H1 (cell line): ENCODE results near the gene PLEKHA3. TPM values are rescaled to one million over a fixed set of nuclear protein-coding genes. Genes with fewer than 3 reads are reported as not detected.

Experiments used
- CTCF ChIA-PET: fragments of 300-600 bp; sonication (Branson Sonifier 250); formaldehyde crosslinking; loops from one replicate; lab custom pipeline; 2021; ENCODE audit not compliant: partially characterized antibody; lab: Charles Lee
- POLR2A ChIA-PET: fragments of 300-600 bp; sonication (Branson Sonifier 250); formaldehyde crosslinking; loops from one replicate; lab custom pipeline; 2021; ENCODE audit warnings: inconsistent platforms; ENCODE audit not compliant: partially characterized antibody; lab: Charles Lee
- DNase-seq, 2 experiments: peaks; one replicate each; pipeline versions ENCODE4 v3.0.0 to v3.0.0-alpha.2; 2010 to 2022; ENCODE audit warnings: low spot score in 2 of 2, low read depth in 1 of 2, mixed read lengths in 1 of 2
- FAIRE-seq: peaks from 2 replicates; lab custom pipeline; 2011; peaks lifted over from hg19 to GRCh38; lab: Jason Lieb, UNC
- H2AFZ ChIP-seq: 2 replicates; pipeline ENCODE4 v1.8.1; 2012; ENCODE audit warnings: low read length, inconsistent platforms
- H2AK5ac ChIP-seq: 2 replicates; pipeline ENCODE4 v1.6.1; 2013; ENCODE audit warnings: low read depth, low read length
- H2BK120ac ChIP-seq: replicated peaks from 2 replicates; pipeline ENCODE3; 2013; ENCODE audit warnings: low read depth, low read length, inconsistent platforms
- H2BK12ac ChIP-seq: 2 replicates; pipeline ENCODE4 v1.6.1; 2013; ENCODE audit warnings: low read depth, low read length
- H2BK15ac ChIP-seq: 2 replicates; pipeline ENCODE4 v1.6.1; 2013; ENCODE audit warnings: low read length
- H2BK20ac ChIP-seq: 2 replicates; pipeline ENCODE4 v1.6.1; 2013; ENCODE audit warnings: low read length
- H2BK5ac ChIP-seq: 2 replicates; pipeline ENCODE4 v1.6.1; 2013; ENCODE audit warnings: low read depth, low read length
- H3K14ac ChIP-seq: 2 replicates; pipeline ENCODE4 v1.6.1; 2013; ENCODE audit warnings: inconsistent platforms; ENCODE audit not compliant: insufficient read length
- H3K18ac ChIP-seq: 2 replicates; pipeline ENCODE4 v1.6.1; 2013; ENCODE audit warnings: low read length; ENCODE audit errors: extremely low read depth
- H3K23ac ChIP-seq: 2 replicates; pipeline ENCODE4 v1.6.1; 2013; ENCODE audit warnings: inconsistent platforms; ENCODE audit not compliant: insufficient read length
- H3K23me2 ChIP-seq: 2 replicates; pipeline ENCODE4 v1.6.1; 2013; ENCODE audit warnings: low read depth, low read length
- H3K27ac ChIP-seq: 2 replicates; pipeline ENCODE4 v1.6.1; 2011; ENCODE audit warnings: low read depth, low read length, inconsistent platforms
- H3K27me3 ChIP-seq, 4 experiments: replicated peaks in 1 of 4; 1 replicate in 1 of 4; 2 replicates in 3 of 4; pipeline versions ENCODE4 v1.6.1 to v1.8.1; 2011 to 2013; ENCODE audit warnings: low read length in 3 of 4, mild to moderate bottlenecking in 3 of 4, inconsistent platforms in 2 of 4, mixed read lengths in 2 of 4, moderate library complexity in 1 of 4; ENCODE audit not compliant: control insufficient read depth in 3 of 4, insufficient read depth in 3 of 4; ENCODE audit errors: extremely low read depth in 1 of 4
- H3K36me3 ChIP-seq, 4 experiments: 2 replicates each; pipeline versions ENCODE4 v1.6.1 to v1.8.1; 2011 to 2013; ENCODE audit warnings: mild to moderate bottlenecking in 4 of 4, low read length in 3 of 4, moderate library complexity in 2 of 4, control low read depth in 1 of 4, inconsistent platforms in 1 of 4; ENCODE audit not compliant: insufficient read depth in 4 of 4, control insufficient read depth in 2 of 4
- H3K4ac ChIP-seq: replicated peaks from 2 replicates; pipeline ENCODE3; 2013; ENCODE audit warnings: low read length, low read depth, mixed read lengths, inconsistent platforms; ENCODE audit not compliant: insufficient read length
- H3K4me1 ChIP-seq, 4 experiments: replicated peaks in 1 of 4; 1 replicate in 1 of 4; 2 replicates in 3 of 4; pipeline versions ENCODE4 v1.6.1 to v1.8.1; 2011 to 2013; ENCODE audit warnings: low read length in 3 of 4, inconsistent platforms in 2 of 4, mixed read lengths in 1 of 4; ENCODE audit not compliant: insufficient read depth in 4 of 4, control insufficient read depth in 3 of 4
- H3K4me2 ChIP-seq, 2 experiments: 2 replicates each; pipeline versions ENCODE4 v1.6.1 to v1.8.1; 2011 to 2013; ENCODE audit warnings: low read depth in 2 of 2, low read length in 2 of 2, control low read depth in 1 of 2, inconsistent platforms in 1 of 2, mild to moderate bottlenecking in 1 of 2; ENCODE audit not compliant: insufficient read depth in 1 of 2
- H3K4me3 ChIP-seq, 4 experiments: fragments of 200-600, 300-600 bp in 1 of 4; sonication (generic), shearing (Covaris generic), sonication (Bioruptor Twin) in 1 of 4; 2 replicates each; pipeline versions ENCODE4 v1.5.1 to v1.8.1; 2011 to 2016; ENCODE audit warnings: low read length in 4 of 4, low read depth in 3 of 4, control low read depth in 2 of 4, inconsistent platforms in 2 of 4, mild to moderate bottlenecking in 2 of 4, mixed read lengths in 1 of 4, moderate library complexity in 1 of 4; ENCODE audit not compliant: insufficient read depth in 2 of 4; ENCODE audit errors: extremely low read depth in 1 of 4
- H3K56ac ChIP-seq: replicated peaks from 2 replicates; pipeline ENCODE3; 2013; ENCODE audit warnings: low read depth, mild to moderate bottlenecking, mixed read lengths, low read length, inconsistent platforms; ENCODE audit not compliant: insufficient read length
- H3K79me1 ChIP-seq: 2 replicates; pipeline ENCODE4 v1.6.1; 2013; ENCODE audit warnings: low read depth, low read length, control low read depth
- H3K79me2 ChIP-seq, 2 experiments: 2 replicates each; pipeline versions ENCODE4 v1.6.1 to v1.8.1; 2012 to 2013; ENCODE audit warnings: low read length in 2 of 2, mild to moderate bottlenecking in 2 of 2, inconsistent platforms in 1 of 2; ENCODE audit not compliant: insufficient read depth in 2 of 2, control insufficient read depth in 1 of 2
- H3K9ac ChIP-seq, 4 experiments: replicated peaks in 1 of 4; 1 replicate in 1 of 4; 2 replicates in 3 of 4; pipeline versions ENCODE4 v1.6.1 to v1.8.1; 2011 to 2013; ENCODE audit warnings: low read depth in 3 of 4, low read length in 3 of 4, control low read depth in 2 of 4, mild to moderate bottlenecking in 2 of 4, moderate library complexity in 2 of 4, inconsistent platforms in 1 of 4; ENCODE audit errors: extremely low read depth in 1 of 4
- H3K9me3 ChIP-seq, 2 experiments: 2 replicates each; pipeline versions ENCODE4 v1.6.1 to v1.8.1; 2012 to 2013; ENCODE audit warnings: mild to moderate bottlenecking in 2 of 2, moderate library complexity in 2 of 2, control low read depth in 1 of 2, inconsistent platforms in 1 of 2, low read depth in 1 of 2, low read length in 1 of 2, mixed read lengths in 1 of 2; ENCODE audit not compliant: insufficient read depth in 2 of 2
- H4K20me1 ChIP-seq, 2 experiments: replicated peaks in 1 of 2; 2 replicates each; pipeline versions ENCODE3 to v1.8.1; 2011 to 2013; ENCODE audit warnings: inconsistent platforms in 2 of 2, low read length in 2 of 2, mild to moderate bottlenecking in 1 of 2; ENCODE audit not compliant: insufficient read depth in 2 of 2, control insufficient read depth in 1 of 2
- H4K5ac ChIP-seq: 2 replicates; pipeline ENCODE4 v1.6.1; 2013; ENCODE audit warnings: low read length, low read depth, mixed read lengths, inconsistent platforms; ENCODE audit not compliant: insufficient read length
- H4K8ac ChIP-seq: 2 replicates; pipeline ENCODE4 v1.8.0; 2013; ENCODE audit warnings: mild to moderate bottlenecking, moderate library complexity, low read length, inconsistent platforms; ENCODE audit not compliant: insufficient read depth; ENCODE audit errors: extremely low read depth
- H4K91ac ChIP-seq: replicated peaks from 2 replicates; pipeline ENCODE3; 2013; ENCODE audit warnings: low read length, mixed read lengths, inconsistent platforms; ENCODE audit not compliant: insufficient read length
- ASH2L ChIP-seq: fragments of 200-600, 300-600 bp; sonication (generic); IDR thresholded peaks from one replicate; pipeline ENCODE4 v1.7.1; 2017; ENCODE audit warnings: low read length
- BRCA1 ChIP-seq: IDR thresholded peaks from 2 replicates; pipeline ENCODE4 v1.6.1; 2012; ENCODE audit warnings: low read depth, low read length, improper control_type of control experiment
- CTBP2 ChIP-seq: IDR thresholded peaks from 2 replicates; pipeline ENCODE4 v1.7.0; 2011; ENCODE audit warnings: borderline replicate concordance, mild to moderate bottlenecking, moderate library complexity, mixed read lengths, low read length; ENCODE audit not compliant: insufficient read depth, insufficient read length
- E2F6 ChIP-seq: IDR thresholded peaks from 2 replicates; pipeline ENCODE4 v1.6.1; 2012; ENCODE audit warnings: inconsistent platforms
- EP300 ChIP-seq, 2 experiments: IDR thresholded peaks; 1 replicate in 1 of 2; 2 replicates in 1 of 2; pipeline ENCODE4 v1.6.1; 2011 to 2012; ENCODE audit warnings: low read depth in 2 of 2, low read length in 2 of 2, mild to moderate bottlenecking in 2 of 2, borderline replicate concordance in 1 of 2, inconsistent platforms in 1 of 2, moderate library complexity in 1 of 2
- HDAC6 ChIP-seq: IDR thresholded peaks from one replicate; pipeline ENCODE4 v1.7.1; 2012; ENCODE audit warnings: low read depth, mild to moderate bottlenecking, inconsistent platforms, low read length, moderate library complexity
- MAFK ChIP-seq: IDR thresholded peaks from 2 replicates; pipeline ENCODE4 v1.6.1; 2012; ENCODE audit warnings: low read depth, mild to moderate bottlenecking, improper control_type of control experiment, low read length
- NANOG ChIP-seq: IDR thresholded peaks from 2 replicates; pipeline ENCODE4 v1.6.1; 2011; ENCODE audit warnings: low read length, low read depth, mild to moderate bottlenecking, inconsistent platforms; ENCODE audit not compliant: insufficient read depth, poor library complexity, severe bottlenecking
- POLR2AphosphoS5 ChIP-seq: IDR thresholded peaks from 2 replicates; pipeline ENCODE4 v1.6.1; 2011; ENCODE audit warnings: low read depth, low read length
- RBBP5 ChIP-seq: IDR thresholded peaks from 2 replicates; pipeline ENCODE4 v1.7.1; 2012; ENCODE audit warnings: low read depth, mild to moderate bottlenecking, inconsistent platforms, low read length, moderate library complexity, borderline replicate concordance
- SAP30 ChIP-seq: fragments of 300-600 bp; sonication (generic); IDR thresholded peaks from 2 replicates; pipeline ENCODE4 v1.7.1; 2012; ENCODE audit warnings: low read length, moderate library complexity, mild to moderate bottlenecking, inconsistent platforms; ENCODE audit not compliant: insufficient read depth, insufficient replicate concordance
- SIX5 ChIP-seq: IDR thresholded peaks from 2 replicates; pipeline ENCODE4 v1.6.1; 2011; ENCODE audit warnings: mild to moderate bottlenecking, low read depth, low read length
- SP1 ChIP-seq: IDR thresholded peaks from 2 replicates; pipeline ENCODE4 v1.6.1; 2011; ENCODE audit warnings: low read depth, low read length
- WGBS, 2 experiments: shearing (Covaris generic) in 1 of 2; methylation state at CpG; one replicate each; pipeline versions ENCODE4 v1.1.6 to v1.1.7; 2013 to 2015; ENCODE audit warnings: low lambda C conversion rate in 2 of 2, mixed read lengths in 2 of 2, inconsistent platforms in 1 of 2, low coverage in 1 of 2, missing lambda C conversion rate in 1 of 2; ENCODE audit not compliant: insufficient replicate concordance in 2 of 2, insufficient coverage in 1 of 2, insufficient read length in 1 of 2; ENCODE audit errors: extremely low coverage in 1 of 2, missing lambda C conversion rate in 1 of 2; 5-methylcytosine and 5-hydroxymethylcytosine counted together
- polyA plus RNA-seq, 7 experiments: library from polyadenylated mRNA; depleted of rRNA in 3 of 7; stranded (reverse) in 5 of 7; unstranded in 2 of 7; fragments of >200 nt in 5 of 7; fragments of 200-250 nt in 2 of 7; gene quantifications; 1 replicate in 5 of 7; 2 replicates in 1 of 7; 4 replicates in 1 of 7; pipeline versions ENCODE4 v1.2.1 to v1.2.3, GENCODE V29; 2011 to 2013; ENCODE audit warnings: missing spikeins in 2 of 7, mixed read lengths in 2 of 7
- total RNA-seq: library from RNA; stranded (reverse); fragmentation: NEBNext Ultra II Directional; extraction: Animal tissue kit (Norgen Biotek cat#: 25700); gene quantifications from 2 replicates; pipeline ENCODE4 v1.2.1, GENCODE V29; 2021

The PLEKHA3 gene
- total and polyA plus RNA-seq, 2 of the 8 experiments (the other 6 are each of a cell fraction or from before 2014, with no cell fraction given) = 1.9 to 20.1 TPM

- H3K56ac ChIP-seq = no peak overlapping the region
- no peak overlapping the region for H3K4me2 ChIP-seq
- H3K9ac ChIP-seq = no peak overlapping the region
- no peak overlapping the region for H3K14ac ChIP-seq
- no peak overlapping the region for H2BK15ac ChIP-seq
- H2BK120ac ChIP-seq = no peak overlapping the region
- no peak overlapping the region for H4K8ac ChIP-seq
- H3K27ac ChIP-seq = no peak overlapping the region
- H4K20me1 ChIP-seq = no peaks in the 10 kb centered on the region
- H3K27me3 ChIP-seq = no peaks in the 10 kb centered on the region; a peak in 2 of 7 replicates
- CTCF ChIA-PET = no interaction called here
- H4K5ac ChIP-seq = no peak overlapping the region
- peaks cover 0 to 2% (median 0%) of the 10 kb centered on the region in 4 experiments; a peak in 1 of 7 replicates for H3K4me1 ChIP-seq
- peaks cover 4% of the 10 kb centered on the region for H3K23me2 ChIP-seq
- no peaks in the 10 kb centered on the region; the same call in 1 of the 2 replicates for H3K79me1 ChIP-seq
- H2BK20ac ChIP-seq = no peak overlapping the region
- no peak overlapping the region for H3K4ac ChIP-seq
- 92% methylated on average over 5 of the region's 5 CpGs; no CpG with 5 or more reads in 1 of the 2 experiments for WGBS, 2 experiments
- no peaks in the 10 kb centered on the region for H3K79me2 ChIP-seq
- no peak overlapping the region for H3K4me3 ChIP-seq
- H3K18ac ChIP-seq = no peak overlapping the region
- no peak overlapping the region for H2BK12ac ChIP-seq
- DNase-seq (no peak), FAIRE-seq (no peak)
- no peak overlapping the region for H4K91ac ChIP-seq
- no peak overlapping the region for H3K23ac ChIP-seq
- no peak overlapping the region for H2AFZ ChIP-seq
- no peaks in the 10 kb centered on the region for H3K36me3 ChIP-seq
- TF ChIP-seq SP1 (no peak), RBBP5 (no peak), EP300 (IDR thresholded peaks at IDR 0.05; ENCODE audit: borderline replicate concordance in 1 of 2, low read depth in 2 of 2, low read length in 2 of 2) (no peak), MAFK (no peak), ASH2L (no peak), HDAC6 (no peak), CTBP2 (no peak), E2F6 (no peak), NANOG (no peak), POLR2AphosphoS5 (no peak), BRCA1 (no peak), SAP30 (no peak), SIX5 (no peak)
- H2AK5ac ChIP-seq = no peak overlapping the region
- POLR2A ChIA-PET = interaction anchor here (0.9 kb wide), 1 partner anchor 12 kb away, joined by 4 read pairs; no protein-coding TSS in a partner anchor
- H2BK5ac ChIP-seq = no peak overlapping the region
- no peaks in the 10 kb centered on the region for H3K9me3 ChIP-seq
These were observed 5.7 kb upstream of the PLEKHA3 start for GRCh38 chr2:178474560-178474959.
